ENCODE results near the gene ZFP2.
A peak's percentile ranks its signal among the peaks of the same experiment; 100 is the strongest.
"Not testable (repeated sequence)": the region's sequence is repeated elsewhere in the genome, so short reads cannot be mapped to it uniquely, and the experiment has no call there.

The ZFP2 gene

GRCh38 chr5:178895615-178896571 is at the start of gene ZFP2:
ZFP2 (plus strand) TSS chr5:178895913; CDS start chr5:178931314, 35,401 bp downstream.
- DNase-seq: no peak

- no peak for DNase-seq
These were observed 46.4 kb upstream of the ZFP2 start for GRCh38 chr5:178849316-178849715.

DNA sequence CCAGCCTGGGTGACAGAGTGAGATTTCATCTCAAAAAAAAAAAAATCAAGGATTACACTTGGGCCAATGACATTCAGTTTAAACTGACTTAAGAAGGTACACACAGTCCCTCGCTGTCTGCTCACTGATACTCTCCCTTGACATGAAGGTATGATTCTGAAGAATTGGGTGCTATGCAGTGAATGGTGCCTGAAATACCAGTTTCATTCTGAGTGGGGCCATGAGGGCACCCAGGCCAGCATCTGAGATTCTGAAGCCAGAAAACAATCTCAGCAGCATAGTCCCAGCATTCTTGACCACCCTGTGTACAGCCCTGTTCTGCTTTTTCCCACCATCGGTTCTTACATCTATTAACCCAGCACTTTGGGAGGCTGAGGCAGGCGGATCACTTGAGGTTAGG is 43.8 kb upstream of the ZFP2 start:
- DNase-seq: no peak

- no peak for DNase-seq
These were observed 41.4 kb upstream of the ZFP2 start for GRCh38 chr5:178854284-178854683.

DNA sequence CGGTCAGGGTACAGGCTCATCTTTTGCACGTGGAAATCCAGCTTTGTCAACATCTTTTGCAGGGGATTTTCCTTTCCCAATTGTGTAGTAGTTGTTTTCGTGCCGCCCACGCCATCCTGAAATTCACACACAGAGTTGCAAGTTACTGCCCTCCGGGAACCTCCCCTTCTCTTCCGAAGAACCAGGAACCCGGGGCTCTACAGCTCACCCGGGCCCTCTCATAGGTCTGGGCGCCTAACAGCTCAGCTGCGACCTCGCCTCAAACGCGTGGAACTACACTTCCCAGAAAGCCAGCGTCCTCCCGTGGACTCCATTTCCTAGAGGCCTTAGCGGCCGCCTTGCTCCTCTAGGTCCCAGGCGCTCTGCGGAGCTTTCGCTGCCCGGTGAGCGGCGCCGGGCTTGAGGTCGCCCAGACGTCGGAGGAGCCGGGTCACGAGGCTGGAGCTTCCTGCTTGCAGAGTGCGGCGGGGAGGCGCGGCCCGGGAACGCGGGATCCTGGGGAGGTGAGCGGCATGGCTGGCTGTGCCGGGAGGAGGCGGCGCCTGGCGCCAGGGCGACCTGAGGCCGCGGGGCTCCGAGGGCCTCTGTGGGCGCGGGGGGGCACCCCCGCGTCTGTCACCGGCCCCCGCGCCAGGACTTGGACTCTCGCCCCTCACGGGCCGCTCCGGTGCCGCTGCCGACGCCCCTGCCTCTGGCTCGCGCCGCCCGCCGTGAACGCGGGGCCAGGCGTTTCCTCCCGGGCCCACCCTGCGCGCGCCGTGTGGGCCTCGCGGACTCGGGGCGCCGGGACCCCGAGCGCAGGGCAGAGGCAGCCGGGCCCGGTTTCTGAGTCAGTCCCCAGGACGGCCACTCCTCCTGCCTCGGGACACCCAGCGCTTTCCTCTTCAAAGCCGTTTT is 35.8 kb upstream of the ZFP2 start, which contains the start of gene ZNF354B:
Gene ZNF354B (plus strand): TSS at position 329 of the 897 bp plus-strand sequence. CDS start 1,095 bp downstream, outside the sequence.
- peak; percentile 90 for DNase-seq

- not testable (repeated sequence) for DNase-seq
These were observed 35.1 kb upstream of the ZFP2 start for GRCh38 chr5:178860615-178861014.

DNA sequence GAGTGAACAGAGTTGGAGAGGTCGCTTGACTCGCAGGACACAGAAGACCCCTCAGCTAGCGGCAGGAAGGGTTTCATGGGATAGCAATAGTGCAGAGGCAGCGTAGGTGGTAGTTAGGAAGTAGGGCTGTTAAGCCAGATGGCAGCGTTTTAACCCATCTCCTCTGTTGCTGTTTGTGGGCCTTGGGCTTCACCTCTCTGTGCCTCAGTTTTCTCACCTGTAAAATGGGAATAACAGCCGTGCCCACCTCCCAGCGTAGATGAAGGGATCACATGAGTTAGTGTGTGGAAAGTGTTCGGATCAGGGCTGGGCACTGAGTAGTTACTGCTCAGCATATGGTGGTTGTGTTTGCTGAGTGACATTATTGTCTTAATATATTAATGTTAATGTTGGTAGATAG is 34.1 kb upstream of the ZFP2 start:
- no peak for DNase-seq

DNA sequence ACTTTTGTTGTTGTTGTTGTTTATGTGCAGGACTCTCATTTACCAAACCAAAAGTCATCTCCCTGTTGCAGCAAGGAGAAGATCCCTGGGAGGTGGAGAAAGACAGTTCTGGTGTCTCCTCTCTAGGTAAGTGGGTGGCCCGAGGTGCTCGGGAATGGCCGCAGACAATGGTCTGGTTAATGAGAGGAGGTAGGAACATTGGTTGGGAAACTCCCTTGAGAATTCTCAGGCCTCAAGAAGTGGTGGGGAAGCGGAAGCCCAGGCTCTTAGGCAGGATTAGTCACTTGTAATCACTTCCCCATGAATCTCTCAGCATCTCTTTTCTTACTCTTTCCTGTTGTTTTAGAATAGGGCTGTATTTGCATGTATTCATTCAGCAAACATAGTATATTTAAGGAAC is 28.8 kb upstream of the ZFP2 start:
- DNase-seq: no peak

- DNase-seq: no peak
These were observed 26.1 kb upstream of the ZFP2 start for GRCh38 chr5:178869577-178869976.

- DNase-seq: no peak
These were observed 25.3 kb upstream of the ZFP2 start for GRCh38 chr5:178870411-178870810.

- no peak for DNase-seq
These were observed 23.4 kb upstream of the ZFP2 start for GRCh38 chr5:178872302-178872701.

GRCh38 chr5:178883115-178883694 is 12.5 kb upstream of the ZFP2 start:
- not testable (repeated sequence) for DNase-seq

DNA sequence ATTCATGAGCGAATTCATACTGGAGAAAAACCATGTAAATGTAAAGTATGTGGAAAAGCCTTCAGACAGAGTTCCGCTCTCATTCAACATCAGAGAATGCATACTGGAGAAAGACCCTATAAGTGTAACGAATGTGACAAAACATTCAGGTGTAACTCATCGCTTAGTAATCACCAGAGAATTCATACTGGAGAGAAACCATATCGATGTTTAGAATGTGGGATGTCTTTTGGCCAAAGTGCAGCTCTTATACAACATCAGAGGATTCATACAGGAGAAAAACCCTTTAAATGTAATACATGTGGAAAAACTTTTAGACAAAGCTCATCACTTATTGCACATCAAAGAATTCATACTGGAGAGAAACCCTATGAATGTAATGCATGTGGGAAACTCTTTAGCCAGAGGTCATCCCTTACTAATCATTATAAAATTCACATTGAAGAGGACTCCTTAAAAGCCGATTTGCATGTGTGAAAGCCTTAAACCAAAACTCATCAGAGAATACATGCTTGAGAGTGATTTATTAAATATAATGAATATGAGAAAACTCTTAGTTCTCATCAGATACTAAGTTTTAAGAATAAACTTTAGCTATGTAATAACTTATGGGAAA is 11.8 kb upstream of the ZFP2 start:
- no peak for DNase-seq

DNA sequence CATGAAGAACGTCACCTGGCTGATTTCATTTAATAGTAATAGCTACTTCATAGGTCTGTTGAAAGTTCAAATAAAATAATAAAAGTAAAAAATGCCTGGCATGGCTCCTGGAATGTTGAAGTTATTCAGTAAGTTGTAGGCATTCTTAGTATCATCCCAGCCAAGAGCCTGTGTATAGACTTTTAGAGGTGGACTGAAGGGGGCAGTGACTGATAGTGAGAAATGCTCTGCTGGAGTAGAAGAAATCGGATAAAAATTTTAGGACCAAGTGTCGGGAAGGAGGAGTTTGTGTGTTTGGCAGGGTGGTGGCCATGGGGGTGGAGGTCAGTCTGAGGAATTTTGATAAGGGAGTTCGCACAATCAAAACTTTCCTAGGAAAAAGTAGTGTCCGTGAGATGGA is 3.6 kb downstream of the ZFP2 start:
- no peak for DNase-seq

- no peak for DNase-seq
These were observed 7.1 kb downstream of the ZFP2 start for GRCh38 chr5:178902849-178903248.

DNA sequence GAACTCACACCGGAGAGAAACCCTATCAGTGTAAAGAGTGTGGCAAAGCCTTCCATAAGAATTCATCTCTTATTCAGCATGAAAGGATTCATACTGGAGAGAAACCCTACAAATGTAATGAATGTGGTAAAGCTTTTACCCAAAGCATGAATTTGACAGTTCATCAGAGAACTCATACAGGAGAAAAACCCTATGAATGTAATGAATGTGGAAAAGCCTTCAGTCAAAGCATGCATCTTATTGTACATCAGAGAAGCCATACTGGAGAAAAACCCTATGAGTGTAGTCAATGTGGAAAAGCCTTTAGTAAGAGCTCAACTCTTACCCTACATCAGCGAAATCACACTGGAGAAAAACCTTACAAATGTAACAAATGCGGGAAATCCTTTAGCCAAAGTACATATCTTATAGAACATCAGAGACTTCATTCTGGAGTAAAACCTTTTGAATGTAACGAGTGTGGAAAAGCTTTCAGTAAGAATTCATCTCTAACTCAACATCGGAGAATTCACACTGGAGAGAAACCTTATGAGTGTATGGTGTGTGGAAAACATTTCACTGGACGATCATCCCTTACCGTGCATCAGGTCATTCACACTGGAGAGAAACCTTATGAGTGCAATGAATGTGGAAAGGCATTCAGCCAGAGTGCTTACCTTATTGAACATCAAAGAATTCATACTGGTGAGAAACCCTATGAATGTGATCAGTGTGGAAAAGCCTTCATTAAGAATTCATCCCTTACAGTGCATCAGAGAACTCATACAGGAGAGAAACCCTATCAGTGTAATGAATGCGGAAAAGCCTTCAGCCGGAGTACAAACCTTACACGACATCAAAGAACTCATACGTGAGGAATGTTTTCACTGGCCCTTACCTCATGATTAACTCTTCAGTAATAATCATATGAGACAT is 36.4 kb downstream of the ZFP2 start:
- DNase-seq: no peak

- no peak for DNase-seq
These were observed 45.1 kb downstream of the ZFP2 start, which contains the start of gene ZNF454 for GRCh38 chr5:178940569-178941360. ZNF454 (plus strand) TSS chr5:178941198; CDS start chr5:178942792, 1,594 bp downstream.

DNA sequence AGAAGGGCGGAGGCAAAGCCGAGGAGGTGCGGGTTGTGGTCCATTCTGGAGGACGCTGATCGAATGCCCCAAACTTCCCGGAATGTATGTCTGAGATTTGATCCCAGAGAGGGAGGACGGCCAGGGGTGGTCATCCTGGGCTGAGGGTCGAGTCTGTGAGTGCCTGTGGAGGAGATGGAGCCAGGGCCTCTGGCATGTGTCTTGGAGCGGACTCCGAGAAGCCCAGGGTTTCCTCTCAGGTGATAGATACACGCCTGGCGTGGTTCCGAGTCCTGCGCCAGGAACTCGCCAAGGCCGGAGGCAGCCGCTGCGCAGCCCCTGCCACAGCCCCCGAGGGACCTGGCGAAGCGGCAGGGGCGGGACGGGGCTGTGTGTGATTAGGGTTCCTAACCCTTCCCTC is 45.6 kb downstream of the ZFP2 start:
- no peak for DNase-seq

GRCh38 chr5:178965465-178966055 is 69.8 kb downstream of the ZFP2 start:
- no peak for DNase-seq

DNA sequence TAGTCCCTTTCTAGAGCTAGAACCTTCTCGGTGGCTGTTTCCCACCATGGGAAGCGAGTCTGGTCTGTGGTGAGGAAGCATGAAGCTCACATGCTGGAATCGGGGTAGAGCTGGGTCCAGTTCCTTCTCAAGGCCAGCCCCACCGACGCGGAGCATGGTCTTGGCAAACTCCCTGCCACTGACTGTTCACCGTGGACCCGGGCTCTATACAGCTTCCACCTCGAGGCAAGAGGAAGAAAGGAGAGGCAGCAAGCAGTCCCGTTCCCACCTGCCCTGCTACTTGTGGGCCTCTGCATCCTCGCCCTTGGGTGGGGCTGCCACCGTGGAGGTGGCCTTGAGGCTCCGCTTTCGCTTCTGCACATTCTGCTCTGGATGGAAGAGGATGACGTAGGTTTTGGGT is 85.7 kb downstream of the ZFP2 start:
- DNase-seq: no peak
